HL-60 (cell line): ENCODE measurements around the gene FGB.

Experiments used
- DNase-seq, 2 experiments: peaks; one replicate each; pipeline ENCODE4 v3.0.0-alpha.2; 2010 to 2020; ENCODE audit warnings: low read depth in 1 of 2, low spot score in 1 of 2
- H3K27ac ChIP-seq: fragments of 250-450 bp; sonication (Bioruptor Pico); replicated peaks from 2 replicates; pipeline ENCODE4 v1.5.1; 2020; ENCODE audit warnings: mild to moderate bottlenecking, moderate library complexity
- H3K27me3 ChIP-seq: fragments of 250-450 bp; sonication (Bioruptor Pico); 2 replicates; pipeline ENCODE4 v1.5.1; 2021; ENCODE audit warnings: mild to moderate bottlenecking, moderate library complexity; ENCODE audit not compliant: insufficient read depth, poor library complexity, severe bottlenecking
- H3K4me3 ChIP-seq: replicated peaks from 2 replicates; pipeline ENCODE4 v1.5.1; 2011; ENCODE audit warnings: mild to moderate bottlenecking, control low read depth, low read length; ENCODE audit not compliant: insufficient read depth
- GABPA ChIP-seq: IDR thresholded peaks from 2 replicates; pipeline ENCODE4 v1.6.1; 2012; ENCODE audit warnings: low read depth
- POLR2AphosphoS5 ChIP-seq: IDR thresholded peaks from 2 replicates; pipeline ENCODE4 v1.6.1; 2012; ENCODE audit warnings: low read depth
- SPI1 ChIP-seq: IDR thresholded peaks from 2 replicates; pipeline ENCODE4 v1.6.1; 2012; ENCODE audit warnings: low read depth, mild to moderate bottlenecking, borderline replicate concordance
- TF ChIP-seq, protein P1 (sequence below): IDR thresholded peaks from 2 replicates; pipeline ENCODE4 v1.6.1; 2012; ENCODE audit warnings: low read depth; ENCODE audit not compliant: insufficient replicate concordance
- TF ChIP-seq, protein P2 (sequence below): IDR thresholded peaks from one replicate; pipeline ENCODE4 v1.5.1; 2011; ENCODE audit warnings: low read length, control low read depth, inconsistent platforms; ENCODE audit not compliant: insufficient read depth

The FGB gene

DNA sequence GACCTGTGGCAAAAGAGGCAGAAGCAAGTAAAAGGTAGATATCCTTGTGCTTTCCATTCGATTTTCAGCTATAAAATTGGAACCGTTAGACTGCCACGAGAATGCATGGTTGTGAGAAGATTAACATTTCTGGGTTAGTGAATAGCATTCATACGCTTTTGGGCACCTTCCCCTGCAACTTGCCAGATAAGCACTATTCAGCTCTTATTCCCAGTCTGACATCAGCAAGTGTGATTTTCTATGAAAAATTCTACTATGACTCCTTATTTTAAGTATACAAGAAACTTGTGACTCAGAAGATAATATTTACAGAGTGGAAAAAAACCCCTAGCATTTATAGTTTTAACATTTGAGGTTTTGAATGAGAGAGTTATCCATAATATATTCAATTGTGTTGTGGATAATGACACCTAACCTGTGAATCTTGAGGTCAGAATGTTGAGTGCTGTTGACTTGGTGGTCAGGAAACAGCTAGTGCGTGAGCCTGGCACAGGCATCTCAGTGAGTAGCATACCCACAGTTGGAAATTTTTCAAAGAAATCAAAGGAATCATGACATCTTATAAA, 3.9 kb downstream of the FGB start:
- H3K27ac ChIP-seq: no peak overlapping the region
- TF ChIP-seq POLR2AphosphoS5 (no peak), SPI1 (no peak), GABPA (no peak)
- TF ChIP-seq, protein P1, sequence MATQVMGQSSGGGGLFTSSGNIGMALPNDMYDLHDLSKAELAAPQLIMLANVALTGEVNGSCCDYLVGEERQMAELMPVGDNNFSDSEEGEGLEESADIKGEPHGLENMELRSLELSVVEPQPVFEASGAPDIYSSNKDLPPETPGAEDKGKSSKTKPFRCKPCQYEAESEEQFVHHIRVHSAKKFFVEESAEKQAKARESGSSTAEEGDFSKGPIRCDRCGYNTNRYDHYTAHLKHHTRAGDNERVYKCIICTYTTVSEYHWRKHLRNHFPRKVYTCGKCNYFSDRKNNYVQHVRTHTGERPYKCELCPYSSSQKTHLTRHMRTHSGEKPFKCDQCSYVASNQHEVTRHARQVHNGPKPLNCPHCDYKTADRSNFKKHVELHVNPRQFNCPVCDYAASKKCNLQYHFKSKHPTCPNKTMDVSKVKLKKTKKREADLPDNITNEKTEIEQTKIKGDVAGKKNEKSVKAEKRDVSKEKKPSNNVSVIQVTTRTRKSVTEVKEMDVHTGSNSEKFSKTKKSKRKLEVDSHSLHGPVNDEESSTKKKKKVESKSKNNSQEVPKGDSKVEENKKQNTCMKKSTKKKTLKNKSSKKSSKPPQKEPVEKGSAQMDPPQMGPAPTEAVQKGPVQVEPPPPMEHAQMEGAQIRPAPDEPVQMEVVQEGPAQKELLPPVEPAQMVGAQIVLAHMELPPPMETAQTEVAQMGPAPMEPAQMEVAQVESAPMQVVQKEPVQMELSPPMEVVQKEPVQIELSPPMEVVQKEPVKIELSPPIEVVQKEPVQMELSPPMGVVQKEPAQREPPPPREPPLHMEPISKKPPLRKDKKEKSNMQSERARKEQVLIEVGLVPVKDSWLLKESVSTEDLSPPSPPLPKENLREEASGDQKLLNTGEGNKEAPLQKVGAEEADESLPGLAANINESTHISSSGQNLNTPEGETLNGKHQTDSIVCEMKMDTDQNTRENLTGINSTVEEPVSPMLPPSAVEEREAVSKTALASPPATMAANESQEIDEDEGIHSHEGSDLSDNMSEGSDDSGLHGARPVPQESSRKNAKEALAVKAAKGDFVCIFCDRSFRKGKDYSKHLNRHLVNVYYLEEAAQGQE: no peak
- TF ChIP-seq, protein P2, sequence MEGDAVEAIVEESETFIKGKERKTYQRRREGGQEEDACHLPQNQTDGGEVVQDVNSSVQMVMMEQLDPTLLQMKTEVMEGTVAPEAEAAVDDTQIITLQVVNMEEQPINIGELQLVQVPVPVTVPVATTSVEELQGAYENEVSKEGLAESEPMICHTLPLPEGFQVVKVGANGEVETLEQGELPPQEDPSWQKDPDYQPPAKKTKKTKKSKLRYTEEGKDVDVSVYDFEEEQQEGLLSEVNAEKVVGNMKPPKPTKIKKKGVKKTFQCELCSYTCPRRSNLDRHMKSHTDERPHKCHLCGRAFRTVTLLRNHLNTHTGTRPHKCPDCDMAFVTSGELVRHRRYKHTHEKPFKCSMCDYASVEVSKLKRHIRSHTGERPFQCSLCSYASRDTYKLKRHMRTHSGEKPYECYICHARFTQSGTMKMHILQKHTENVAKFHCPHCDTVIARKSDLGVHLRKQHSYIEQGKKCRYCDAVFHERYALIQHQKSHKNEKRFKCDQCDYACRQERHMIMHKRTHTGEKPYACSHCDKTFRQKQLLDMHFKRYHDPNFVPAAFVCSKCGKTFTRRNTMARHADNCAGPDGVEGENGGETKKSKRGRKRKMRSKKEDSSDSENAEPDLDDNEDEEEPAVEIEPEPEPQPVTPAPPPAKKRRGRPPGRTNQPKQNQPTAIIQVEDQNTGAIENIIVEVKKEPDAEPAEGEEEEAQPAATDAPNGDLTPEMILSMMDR: no peak
- DNase-seq: no peak
- H3K27me3 ChIP-seq: no peaks in the 10 kb centered on the region
- H3K4me3 ChIP-seq: no peak overlapping the region

DNA sequence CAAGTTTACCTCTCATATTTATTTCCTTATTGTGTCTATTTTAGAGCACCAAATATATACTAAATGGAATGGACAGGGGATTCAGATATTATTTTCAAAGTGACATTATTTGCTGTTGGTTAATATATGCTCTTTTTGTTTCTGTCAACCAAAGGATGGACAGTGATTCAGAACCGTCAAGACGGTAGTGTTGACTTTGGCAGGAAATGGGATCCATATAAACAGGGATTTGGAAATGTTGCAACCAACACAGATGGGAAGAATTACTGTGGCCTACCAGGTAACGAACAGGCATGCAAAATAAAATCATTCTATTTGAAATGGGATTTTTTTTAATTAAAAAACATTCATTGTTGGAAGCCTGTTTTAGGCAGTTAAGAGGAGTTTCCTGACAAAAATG, 6.2 kb downstream of the FGB start:
- Histone ChIP-seq H3K27me3 (no peaks in the 10 kb centered on the region), H3K27ac (no peak overlapping the region), H3K4me3 (no peak overlapping the region)
- DNase-seq: no peak
- TF ChIP-seq SPI1: no peak
- TF ChIP-seq, protein P2: no peak
- TF ChIP-seq GABPA: no peak
- no peak for TF ChIP-seq POLR2AphosphoS5
- TF ChIP-seq, protein P1: no peak

DNA sequence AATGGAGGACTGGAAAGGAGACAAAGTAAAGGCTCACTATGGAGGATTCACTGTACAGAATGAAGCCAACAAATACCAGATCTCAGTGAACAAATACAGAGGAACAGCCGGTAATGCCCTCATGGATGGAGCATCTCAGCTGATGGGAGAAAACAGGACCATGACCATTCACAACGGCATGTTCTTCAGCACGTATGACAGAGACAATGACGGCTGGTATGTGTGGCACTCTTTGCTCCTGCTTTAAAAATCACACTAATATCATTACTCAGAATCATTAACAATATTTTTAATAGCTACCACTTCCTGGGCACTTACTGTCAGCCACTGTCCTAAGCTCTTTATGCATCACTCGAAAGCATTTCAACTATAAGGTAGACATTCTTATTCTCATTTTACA, 6.8 kb downstream of the FGB start:
- Histone ChIP-seq H3K4me3 (no peak overlapping the region), H3K27me3 (no peaks in the 10 kb centered on the region)
- TF ChIP-seq POLR2AphosphoS5: no peak
- TF ChIP-seq GABPA: no peak
- TF ChIP-seq, protein P2: no peak
- no peak for TF ChIP-seq SPI1
- TF ChIP-seq, protein P1: no peak

More for the DNA sequence above, 6.8 kb downstream of the FGB start:
- DNase-seq: no peak
- no peak overlapping the region for H3K27ac ChIP-seq
